ENCODE data around the gene LRRC8A. TPM values are rescaled to one million over a fixed set of nuclear protein-coding genes. Genes with fewer than 3 reads are reported as not detected.
"Not testable (repeated sequence)": the region's sequence is repeated elsewhere in the genome, so short reads cannot be mapped to it uniquely, and the experiment has no call there.

LRRC8A gene
- total RNA-seq, 6 experiments from 2014 or later: 8.6 to 46.1 (median 22.1) TPM

GRCh38 chr9:128870128-128870940 lies 11.6 kb upstream of the LRRC8A start:
- intact Hi-C loops (cut with DNase I): no loop called here

GRCh38 chr9:128870941-128871265 lies 11.0 kb upstream of the LRRC8A start:
- peak in 1 of 3 donors; percentile 5 for DNase-seq
- H3K27me3 ChIP-seq; H3K9me3 ChIP-seq; intact Hi-C loops (cut with DNase I); H3K27ac ChIP-seq; H3K36me3 ChIP-seq; H3K4me3 ChIP-seq; ATAC-seq: not testable (repeated sequence)
- WGBS (ENCODE audit: insufficient coverage, low coverage, low lambda C conversion rate, missing lambda C conversion rate): 93% methylated on average over 6 of the region's 7 CpGs
- peaks cover 0 to 16% (median 4%) of the 10 kb centered on the region in 4 donors for H3K4me1 ChIP-seq

More at GRCh38 chr9:128870128-128870940, 11.6 kb upstream of the LRRC8A start:
- DNase-seq: peak in 1 of 3 donors; percentile 5
- no peaks in the 10 kb centered on the region for H3K27me3 ChIP-seq
- no peak for ATAC-seq
- H3K36me3 ChIP-seq: no peaks in the 10 kb centered on the region
- H3K4me3 ChIP-seq: no peak overlapping the region
- H3K4me1 ChIP-seq: peaks cover 0 to 12% (median 1%) of the 10 kb centered on the region in 4 donors
- 72% methylated on average over 7 of the region's 7 CpGs for WGBS (ENCODE audit: insufficient coverage, low coverage, low lambda C conversion rate, missing lambda C conversion rate)
- H3K9me3 ChIP-seq: no peaks in the 10 kb centered on the region
- no peak overlapping the region for H3K27ac ChIP-seq
- TF ChIP-seq CTCF (IDR thresholded peaks at IDR 0.05): no peak
- no peak for TF ChIP-seq POLR2A (IDR thresholded peaks at IDR 0.05)

GRCh38 chr9:128877852-128878251 lies 4.1 kb upstream of the LRRC8A start:
- no peaks in the 10 kb centered on the region for H3K27me3 ChIP-seq
- ATAC-seq (no peak), DNase-seq (peak in 1 of 3 donors; percentile 22)
- TF ChIP-seq POLR2A (IDR thresholded peaks at IDR 0.05) (no peak), CTCF (IDR thresholded peaks at IDR 0.05) (no peak)
- peaks cover 0 to 52% (median 24%) of the 10 kb centered on the region in 4 donors for H3K4me1 ChIP-seq
- no peak overlapping the region for H3K4me3 ChIP-seq
- H3K27ac ChIP-seq: peak overlapping the region; percentile 92 to 98 (median 97)
- WGBS (ENCODE audit: insufficient coverage, low coverage, low lambda C conversion rate, missing lambda C conversion rate): 21% methylated on average over 4 of the region's 5 CpGs
- H3K9me3 ChIP-seq: no peaks in the 10 kb centered on the region
- intact Hi-C loops (cut with DNase I): no loop called here
- H3K36me3 ChIP-seq: no peaks in the 10 kb centered on the region

GRCh38 chr9:128882677-128883603 lies 1.0 kb downstream of the LRRC8A start:
- Histone ChIP-seq H3K4me1 (peaks cover 0 to 39% (median 12%) of the 10 kb centered on the region in 4 donors), H3K27ac (peak overlapping the region; percentile 97 to 98 (median 98)), H3K36me3 (peaks cover 0 to 13% (median 4%) of the 10 kb centered on the region in 4 donors), H3K4me3 (peak overlapping the region; percentile 94 to 99 (median 98)), H3K27me3 (no peaks in the 10 kb centered on the region), H3K9me3 (no peaks in the 10 kb centered on the region)
- WGBS (ENCODE audit: insufficient coverage, low coverage, low lambda C conversion rate, missing lambda C conversion rate): 0% methylated on average over 14 of the region's 19 CpGs
- intact Hi-C loops (cut with DNase I): loop anchor here (5.0 kb wide), 2 partner anchors 34 to 39 kb away; partner anchors contain the start of gene PHYHD1 (in 1 of the 2)
- ATAC-seq: no peak
- no peak for DNase-seq
- TF ChIP-seq CTCF (IDR thresholded peaks at IDR 0.05) (no peak), POLR2A (IDR thresholded peaks at IDR 0.05) (no peak)

All from right lobe of liver (tissue), 6 donors.